Stimulated activated CD8-positive, alpha-beta memory T cell treated with anti-CD3 and anti-CD28 coated beads, Interleukin-2, amount 100 ng/mL, for 1 hour (primary cell): ENCODE data around the gene POU2F1.

Experiments
- DNase-seq, 2 donors: peaks; one replicate each; pipeline ENCODE4 v3.0.0-alpha.2; 2020; ENCODE audit warnings: low read depth in 2 of 2

POU2F1 gene

DNA sequence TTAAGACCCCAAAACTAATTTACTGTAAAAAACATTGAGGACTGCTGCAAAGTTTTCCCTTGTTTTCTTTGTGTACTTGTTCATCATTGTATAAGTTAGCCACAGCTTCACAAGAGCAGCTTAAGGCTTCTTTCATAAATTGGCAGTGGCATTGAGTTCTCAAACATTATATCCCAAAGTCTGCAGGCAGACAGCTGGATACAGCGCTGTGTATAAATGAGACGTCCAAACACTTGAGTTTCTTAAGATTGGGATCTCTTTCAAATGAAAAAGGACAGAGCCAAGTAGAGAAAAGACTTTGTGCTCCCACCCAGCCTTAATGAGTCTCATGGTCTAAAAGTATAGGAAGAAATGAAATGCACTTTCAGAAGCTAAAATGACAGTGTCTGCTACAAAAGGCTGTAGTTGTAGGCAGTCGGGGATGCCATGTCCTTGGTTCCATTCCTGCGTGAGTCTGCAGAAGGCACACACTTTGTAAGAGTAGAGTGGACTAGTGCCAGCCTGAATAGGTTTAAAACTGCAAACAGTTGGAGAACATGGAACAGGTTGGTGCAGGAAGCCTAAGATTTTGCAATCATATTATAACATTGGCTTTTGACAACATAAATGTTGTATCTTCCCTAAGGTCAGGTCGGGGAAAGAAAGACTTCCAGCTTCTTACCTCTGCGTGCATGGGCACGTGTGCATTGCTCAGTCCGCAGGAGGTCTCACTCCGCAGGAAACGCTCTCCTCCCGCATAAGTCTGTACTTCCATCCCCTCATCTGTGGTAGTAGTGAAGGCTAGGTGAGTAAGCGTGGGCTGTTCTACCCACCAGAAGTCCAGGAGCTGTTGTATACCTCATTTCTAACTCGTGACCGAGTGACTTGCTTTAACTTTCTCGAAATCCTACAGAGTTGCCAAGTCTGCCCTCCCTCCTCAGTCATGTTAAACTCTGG lies 203.3 kb downstream of the POU2F1 start:
- DNase-seq, result no peak

DNA sequence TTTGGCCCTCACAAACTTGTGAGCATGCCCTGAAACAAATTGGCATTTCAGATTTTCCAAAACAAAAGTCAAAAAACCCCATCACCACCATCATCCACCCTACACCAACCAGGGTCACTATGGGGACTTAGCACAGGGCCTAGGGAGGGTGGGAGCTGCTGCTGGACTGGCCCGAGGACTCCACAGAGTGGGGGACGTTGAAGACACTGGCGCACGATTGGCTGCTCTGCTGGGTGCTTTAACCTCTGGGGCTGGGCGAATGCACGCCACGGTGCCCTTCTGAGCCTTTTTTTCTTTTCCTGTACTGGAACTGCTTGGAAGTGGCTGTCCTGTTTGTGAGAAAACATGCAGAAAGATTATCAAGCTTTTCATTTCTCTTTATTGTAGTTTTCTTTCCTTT lies 204.8 kb downstream of the POU2F1 start:
- DNase-seq, result no peak

DNA sequence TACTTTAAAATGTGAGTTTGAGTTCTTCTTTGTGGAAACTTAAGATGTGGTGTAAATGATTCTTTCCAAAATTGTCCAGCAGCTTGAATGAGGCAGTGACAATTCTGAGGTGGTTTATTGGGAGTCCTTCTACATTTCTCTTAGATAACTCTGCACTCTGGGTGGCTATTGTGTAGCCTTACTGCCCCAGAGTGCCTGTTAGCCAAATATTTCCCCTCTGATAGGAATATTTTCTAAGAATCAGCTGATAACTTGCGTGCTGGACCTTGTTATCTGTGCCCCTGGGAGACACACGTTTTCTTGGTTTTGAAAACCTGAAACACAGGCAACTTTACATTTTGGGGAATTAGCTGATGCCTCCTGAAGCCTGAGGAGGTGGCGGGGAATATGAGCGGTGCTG lies 206.0 kb downstream of the POU2F1 start:
- DNase-seq, result no peak

DNA sequence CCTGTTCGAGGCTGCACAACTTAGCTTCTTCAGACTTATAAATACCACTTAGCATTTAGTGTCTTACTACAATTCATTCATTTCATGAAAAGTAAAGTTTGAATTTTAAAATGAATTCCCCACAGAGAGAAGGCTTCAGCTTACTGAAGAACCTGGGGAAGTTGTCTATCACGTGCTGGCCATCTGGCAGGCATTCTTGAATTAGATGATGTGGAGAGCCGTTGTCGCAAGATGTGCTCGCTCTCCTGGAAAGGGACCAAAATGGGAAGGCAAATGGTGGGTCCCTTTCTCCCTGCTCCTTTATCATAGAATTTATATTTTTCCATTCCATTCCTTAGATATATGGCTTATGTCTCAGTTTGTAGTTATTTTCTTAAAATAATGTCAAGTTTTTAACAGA lies 207.2 kb downstream of the POU2F1 start:
- no peak for DNase-seq

DNA sequence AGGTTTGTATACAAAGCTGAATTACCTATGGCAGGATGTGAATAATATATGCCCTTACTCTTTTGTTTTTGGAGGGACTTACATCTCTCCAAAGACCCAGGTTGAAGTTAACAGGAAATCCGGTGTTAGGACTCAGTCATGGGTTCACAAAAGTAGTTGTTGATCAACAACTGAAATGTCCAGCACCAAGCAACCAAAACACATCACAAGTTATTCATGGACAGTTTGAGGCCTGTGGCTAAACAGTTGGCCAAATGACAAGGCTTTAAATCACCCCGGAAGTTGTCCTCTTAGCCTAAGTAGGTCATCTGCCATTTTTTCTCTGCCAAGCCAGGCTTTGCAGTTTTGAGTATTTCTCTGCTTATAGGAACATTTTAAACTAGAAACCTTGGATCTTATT lies 207.7 kb downstream of the POU2F1 start:
- no peak for DNase-seq

DNA sequence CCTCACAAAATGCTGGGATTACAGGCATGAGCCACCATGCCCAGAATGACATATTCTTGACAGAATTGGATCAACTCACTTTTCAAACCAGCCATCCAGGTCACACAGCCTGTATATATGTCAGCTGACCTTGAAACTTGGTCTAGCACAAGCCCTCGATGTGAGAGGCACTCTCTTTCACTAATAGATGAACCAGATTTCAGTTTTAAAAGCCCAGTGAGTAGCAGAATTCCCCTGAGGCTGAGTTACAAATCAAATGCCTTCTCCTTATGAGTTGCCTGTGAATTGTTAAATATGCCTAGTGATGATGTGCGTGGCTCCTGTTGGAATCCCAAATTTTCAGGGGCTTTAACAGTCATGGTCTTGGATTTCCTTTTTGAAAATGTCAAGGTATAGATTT lies 208.9 kb downstream of the POU2F1 start:
- no peak for DNase-seq

DNA sequence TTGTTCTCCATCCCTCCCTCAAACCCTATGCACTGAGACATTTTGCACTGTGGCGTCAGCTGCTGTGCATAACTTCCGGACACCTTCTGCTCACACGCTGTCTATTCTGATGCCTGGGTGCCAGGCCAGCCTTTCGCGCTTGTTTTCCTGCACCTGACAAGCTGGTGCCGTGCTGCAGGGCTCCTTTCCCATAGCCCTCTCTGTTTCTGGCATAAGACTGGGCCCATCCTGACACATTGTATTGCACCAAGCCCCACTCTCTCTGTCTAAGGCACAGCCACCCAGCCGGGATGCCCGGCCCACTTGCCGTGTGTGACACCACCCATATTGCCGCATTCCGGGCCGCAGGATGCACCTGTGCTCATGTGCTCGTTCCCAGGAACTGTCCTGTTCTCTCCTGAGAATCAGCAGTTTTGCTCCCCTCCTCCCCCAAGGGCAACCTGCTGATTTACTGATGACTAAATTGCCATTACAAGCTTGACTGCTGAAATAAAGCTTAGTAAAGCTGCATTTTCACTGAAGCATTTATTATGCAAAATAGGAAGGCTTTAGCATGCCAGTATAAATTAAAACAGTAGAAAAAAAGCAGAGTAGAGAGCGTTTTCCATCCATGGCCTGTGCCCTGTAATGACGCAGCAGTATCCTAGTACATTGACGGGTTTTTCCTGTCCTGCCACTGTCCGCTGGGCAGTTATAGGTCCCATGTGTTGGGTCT lies 209.6 kb downstream of the POU2F1 start:
- DNase-seq, result no peak

DNA sequence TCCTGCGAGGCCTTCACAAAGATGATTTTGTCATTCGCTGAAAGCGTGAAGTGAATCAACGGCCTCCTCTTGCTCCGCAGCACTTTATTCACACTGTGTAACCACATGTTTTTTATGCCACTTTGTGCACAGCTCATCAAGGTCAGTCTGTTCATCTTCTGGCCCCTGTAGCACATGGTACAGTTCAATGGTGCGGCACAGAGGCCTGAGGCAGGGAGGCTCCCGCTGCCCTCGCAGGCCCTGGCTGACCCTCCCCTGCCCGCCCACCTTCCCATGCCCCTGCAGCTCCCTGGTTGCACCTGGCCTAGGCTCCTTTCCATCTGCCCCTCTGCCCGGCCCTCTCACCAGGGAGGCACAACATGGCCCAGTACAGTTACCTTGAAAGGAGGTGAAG lies 210.2 kb downstream of the POU2F1 start:
- DNase-seq, result no peak

DNA sequence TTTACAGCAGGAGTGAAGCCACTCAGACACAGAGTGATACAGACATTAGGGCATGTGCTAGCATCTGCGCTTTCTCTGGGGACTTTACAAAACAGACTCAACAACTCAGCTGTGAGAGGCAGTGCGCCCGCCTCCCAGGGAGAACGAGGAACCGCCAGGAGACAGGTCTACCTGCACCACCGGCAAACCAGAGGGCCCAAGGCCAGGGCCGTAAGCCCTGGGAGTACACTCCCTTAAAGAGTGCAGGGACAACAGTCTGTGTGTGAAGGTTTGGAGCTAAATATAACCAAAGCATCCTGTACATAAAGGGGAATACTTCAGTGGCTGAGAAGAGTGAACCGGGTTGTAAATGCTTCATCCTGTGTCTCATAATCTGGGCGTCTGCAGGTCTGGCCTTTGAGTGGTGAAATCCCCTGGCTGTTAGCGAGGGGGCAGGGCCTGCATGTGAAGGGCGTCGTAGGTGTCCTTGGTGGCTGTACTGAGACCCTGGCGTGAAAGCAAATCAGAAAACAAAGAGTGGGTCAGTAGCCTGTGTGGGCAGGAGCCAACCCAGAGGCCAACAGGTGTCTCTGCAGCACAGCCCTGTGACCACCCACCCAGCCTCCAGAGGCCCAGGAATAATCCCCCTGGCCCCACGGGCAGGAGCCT lies 210.7 kb downstream of the POU2F1 start:
- DNase-seq, result no peak

DNA sequence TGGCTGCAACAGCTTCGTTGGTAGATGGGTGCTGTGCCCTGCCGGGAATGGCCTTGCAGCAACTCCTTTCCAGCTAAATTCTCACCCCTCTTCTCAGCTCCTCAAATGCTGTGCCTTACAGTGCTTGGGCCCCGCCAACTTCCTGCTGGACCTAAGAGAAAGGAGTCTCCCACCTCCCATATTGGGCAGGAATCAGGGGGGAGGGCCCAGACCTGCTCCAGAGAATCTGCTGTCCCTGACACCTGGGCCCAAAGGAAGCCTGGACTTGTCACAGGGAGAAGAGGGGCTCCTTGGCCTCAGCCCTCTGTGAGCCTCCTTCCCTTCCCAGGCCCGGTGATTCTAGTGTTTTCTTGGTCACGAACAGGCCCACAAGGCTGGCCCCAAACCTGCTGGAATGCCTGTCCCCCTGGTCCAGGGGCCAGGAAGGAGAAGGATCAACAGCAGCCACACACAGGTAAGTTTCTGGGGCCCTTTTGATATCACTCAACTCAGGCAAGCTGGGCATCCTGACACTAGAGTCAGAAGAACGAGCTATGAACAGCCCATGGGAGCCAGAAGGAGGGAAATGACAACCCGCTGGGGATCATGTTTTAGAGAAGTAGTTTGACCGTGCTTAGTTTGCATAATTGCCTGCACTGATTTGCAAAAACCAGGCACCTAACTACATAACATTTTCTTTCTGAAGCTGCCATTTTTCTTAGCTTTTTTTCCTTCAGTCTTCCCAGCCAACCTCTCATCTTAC lies 211.4 kb downstream of the POU2F1 start:
- DNase-seq, result no peak

DNA sequence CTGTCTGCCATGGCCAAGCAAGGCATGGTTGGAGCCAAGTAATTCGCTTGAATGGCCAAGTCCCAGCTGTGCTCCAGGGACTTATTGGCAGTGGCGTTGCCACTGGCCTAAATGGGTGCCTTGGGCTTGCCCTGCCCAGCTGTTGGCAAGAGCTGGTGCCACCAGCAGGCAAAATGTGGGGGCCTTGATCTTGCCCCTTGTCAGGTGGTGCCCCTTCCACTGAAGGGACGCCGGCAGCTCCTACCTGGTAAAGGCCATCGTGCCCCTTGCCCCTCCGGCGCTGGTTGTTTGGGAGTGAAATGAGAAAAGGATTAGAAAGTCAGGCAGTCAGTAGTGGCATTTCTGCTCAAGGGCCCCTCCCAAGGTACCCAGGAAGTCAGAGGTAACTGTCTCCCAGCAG lies 212.1 kb downstream of the POU2F1 start:
- no peak for DNase-seq

DNA sequence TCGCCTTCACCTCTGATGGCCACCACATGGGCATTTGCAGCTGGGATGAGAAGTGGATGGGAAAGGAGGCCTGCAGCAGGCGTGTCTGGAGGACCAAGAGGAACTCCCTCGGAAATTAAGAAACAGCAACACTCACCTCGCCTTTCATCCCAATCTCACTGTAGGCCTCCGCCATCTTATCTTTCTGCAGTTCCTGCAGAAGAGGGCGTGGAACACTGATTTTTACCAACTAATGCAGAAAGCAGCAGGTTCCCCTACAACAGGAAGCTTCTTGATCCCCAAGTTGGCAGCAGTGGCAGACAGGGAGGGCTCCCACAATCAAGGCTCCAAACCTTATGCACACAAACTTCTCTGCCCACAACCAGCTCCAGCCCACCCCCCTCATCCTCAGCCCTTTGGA lies 213.2 kb downstream of the POU2F1 start:
- DNase-seq, result no peak

DNA sequence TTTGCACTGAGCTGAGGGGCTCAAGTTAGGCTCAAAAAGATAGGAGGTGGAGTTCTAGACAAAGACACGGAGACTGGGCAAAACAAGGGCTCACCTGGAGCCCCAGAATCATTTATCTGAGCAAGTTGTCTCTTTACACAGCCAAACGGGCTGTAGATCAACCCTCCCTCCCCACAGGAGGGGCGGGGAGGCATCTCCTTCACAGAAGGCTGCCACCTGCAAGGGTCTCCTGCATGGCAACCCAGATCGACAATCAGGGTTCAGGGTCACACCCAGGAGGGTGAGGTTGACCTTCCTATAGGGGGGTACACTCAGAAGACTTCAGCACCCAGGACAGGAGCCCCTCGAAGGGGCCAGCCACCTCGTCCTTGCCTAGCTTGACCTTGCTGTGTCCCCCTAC lies 213.6 kb downstream of the POU2F1 start:
- DNase-seq, result no peak

DNA sequence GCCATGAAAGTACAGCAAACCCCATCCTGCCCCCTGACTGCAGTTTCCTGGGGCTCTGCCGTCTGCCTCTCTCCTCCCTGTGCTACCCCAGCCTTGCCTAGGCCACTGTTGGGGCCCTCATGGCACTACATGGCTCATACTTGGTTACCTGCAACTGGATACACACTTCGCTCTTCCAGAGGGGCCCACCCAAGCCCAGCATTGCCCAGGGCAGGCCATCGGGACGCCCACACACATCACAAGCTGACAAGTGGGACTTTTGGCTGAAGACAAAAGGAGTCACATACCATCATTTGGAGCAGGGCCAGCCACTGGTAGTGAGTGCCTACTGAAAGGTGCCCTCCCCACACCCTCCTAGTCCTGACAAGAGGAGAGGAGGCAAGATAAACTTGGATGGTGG lies 214.8 kb downstream of the POU2F1 start:
- DNase-seq, result no peak

DNA sequence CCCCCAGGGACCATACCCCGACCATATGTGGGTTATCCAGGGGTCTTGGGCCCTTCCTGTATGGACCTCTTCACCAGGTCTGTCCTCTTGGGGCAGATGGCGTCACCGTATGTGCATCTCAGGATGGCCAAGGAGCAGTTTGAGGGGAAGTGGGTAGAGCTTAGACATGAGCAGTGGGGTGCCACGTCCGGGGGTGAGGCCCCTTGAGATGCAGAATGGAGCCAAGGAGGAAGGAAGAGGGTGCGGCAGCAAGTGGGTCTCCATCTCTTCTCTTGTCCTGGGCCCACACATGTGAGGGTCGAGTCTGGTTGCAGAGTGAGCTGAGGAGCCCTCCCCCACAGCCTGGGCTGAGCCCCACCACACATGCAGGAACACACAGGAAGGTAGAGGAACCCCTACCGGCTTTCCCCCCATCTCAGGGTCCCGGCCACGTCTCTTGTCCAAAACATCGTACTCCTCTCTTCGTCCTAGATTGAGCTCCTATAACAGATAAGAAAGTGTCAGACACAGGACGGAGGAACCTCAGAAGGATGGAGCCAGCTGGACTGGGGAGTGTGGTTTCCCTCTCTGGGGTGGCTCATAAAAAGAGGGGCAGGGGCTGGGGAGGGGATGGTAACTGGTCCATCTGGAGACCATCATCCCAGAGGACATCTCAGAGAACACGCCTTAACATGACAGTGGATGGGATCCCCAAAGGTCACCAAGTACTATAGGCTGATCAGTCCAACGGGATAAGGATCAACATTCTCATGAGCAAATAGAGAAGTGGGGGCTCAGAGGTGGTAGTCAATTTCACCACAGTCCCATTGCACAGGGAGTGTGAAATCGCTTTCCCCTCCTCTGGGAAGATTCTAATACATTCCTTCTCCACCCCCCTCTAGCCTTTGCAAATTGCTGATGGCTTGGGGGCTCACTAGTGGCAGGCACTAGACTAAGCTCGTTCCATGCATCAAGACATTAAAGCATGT lies 217.8 kb downstream of the POU2F1 start:
- DNase-seq, result no peak

DNA sequence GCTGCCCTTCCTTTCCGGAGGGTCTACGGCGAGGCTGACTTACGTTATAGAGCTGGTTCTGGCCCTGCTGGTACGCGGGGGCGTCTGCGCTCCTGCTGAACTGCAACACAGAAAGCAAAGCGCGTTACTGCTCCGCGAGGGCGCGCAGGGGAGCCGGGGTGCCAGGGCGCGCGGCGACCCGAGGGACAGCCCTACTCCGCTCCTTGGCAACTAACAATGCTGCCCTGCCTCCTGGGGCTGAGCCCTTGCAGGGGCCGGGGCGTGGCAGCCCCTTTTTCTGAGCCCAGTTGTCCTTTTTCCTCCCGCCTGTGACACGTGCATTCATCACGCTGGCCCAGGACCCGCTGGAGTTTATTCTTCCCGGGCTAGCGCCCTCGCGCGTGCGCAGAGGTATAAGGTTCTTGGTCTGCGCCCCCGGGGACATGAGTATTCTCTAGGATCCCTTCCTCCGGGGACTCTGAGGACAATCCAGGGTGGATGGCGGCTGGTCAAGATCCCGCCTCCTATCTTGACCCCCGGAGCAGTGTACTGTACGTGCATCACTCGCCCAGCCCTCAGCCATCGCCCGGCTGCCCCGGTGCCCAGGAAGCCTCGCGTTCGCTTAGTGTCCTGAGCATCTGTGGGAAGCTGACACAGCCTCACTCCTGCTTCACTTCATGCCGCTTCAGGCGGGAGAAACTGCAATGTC lies 218.8 kb downstream of the POU2F1 start:
- DNase-seq, result no peak

DNA sequence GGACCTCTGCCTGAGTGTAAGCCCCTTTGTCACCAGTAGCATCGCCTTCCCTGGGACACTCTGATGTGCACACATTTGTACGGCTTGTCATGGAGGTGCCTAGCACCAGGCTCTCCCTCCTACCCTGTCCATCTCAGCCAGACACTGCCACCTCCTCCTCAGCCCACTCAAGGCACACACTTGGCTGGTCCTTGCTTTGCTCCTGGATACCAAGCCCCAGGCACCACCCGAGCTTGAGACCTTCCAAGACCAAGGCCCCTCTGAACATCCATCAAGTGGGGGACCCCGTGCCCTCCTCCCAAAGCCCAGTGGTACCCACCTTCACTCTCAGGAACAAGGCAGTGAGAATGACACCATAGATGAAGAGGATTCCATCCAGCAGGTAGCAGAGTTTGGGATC lies 219.7 kb downstream of the POU2F1 start:
- DNase-seq, result no peak

DNA sequence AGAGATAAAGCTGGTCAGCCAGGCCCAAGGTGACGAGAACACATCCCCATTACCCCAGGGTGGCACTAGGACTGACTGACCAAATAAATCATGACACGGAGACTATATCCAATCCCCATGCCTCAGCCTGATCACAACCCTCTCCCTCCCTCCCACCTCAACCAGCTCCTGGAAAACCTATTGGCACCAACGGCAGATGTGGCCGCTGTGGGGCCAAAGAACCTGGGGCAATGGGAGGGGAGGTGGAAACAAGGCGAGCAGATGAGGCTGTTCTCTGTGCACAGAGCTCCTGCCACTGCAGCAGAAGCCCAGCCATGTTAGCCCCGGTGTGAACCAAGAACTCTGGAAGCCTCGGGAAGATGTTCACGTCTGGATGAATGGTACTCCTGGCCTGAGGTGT lies 220.1 kb downstream of the POU2F1 start:
- DNase-seq, result no peak

DNA sequence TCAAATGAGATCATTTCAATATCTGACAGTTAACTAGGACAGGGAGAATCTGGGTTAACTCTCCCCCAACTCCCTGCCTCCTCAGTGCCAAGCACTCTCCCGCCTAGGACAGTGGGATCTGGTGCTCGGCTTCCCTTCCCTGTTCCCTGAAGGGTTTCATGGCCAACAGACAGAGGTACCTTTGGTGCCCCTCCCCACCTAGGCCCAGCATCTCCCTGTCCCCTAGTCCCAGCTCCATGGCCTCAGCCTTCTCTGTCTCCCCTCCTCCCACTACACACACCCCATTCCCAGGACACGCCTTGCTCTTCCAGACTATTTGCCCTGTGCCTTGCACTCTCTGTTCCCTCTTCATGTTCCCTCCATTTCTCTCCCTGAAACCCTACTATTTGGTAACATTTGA lies 220.5 kb downstream of the POU2F1 start:
- no peak for DNase-seq

DNA sequence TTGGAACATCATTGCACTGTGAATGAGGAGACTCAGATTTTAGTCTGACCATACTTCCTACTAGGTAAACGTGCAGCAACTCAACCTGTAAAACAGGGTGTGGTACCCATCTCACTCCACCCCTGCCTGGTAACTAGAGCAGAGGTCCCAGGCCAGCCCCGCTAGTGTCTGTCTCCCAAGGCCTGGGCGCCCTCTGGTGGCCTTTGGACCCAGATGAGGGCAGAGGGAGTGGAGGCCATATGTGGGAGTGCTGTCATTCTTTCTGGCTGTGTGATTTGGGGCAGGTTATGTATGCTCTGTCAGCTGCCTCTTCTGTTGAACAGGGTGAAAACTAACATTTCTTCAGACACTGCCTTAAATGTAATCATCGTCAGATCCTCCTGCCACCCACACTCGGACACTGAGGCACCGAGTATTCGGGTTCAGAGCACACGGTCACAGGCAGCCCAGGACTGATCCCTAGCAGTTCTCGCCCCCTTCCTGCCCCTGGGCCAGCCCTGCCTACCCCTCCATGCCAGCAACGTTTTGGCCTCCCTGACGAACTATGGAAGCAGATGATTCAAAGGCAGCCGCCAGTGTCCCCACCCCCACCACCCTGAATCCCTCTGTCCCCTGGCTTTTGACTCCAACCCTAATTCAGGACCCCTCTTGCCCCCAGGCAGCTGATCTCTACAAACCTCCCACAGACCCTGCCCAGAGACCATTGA lies 221.6 kb downstream of the POU2F1 start:
- peak; percentile 67 to 73 for DNase-seq
